Neutrophil (primary cell): ENCODE measurements around the gene GOLT1A.

ENCODE experiments used
- H3K27ac ChIP-seq: fragments of 200-600 bp; sonication (generic); 2 replicates; pipeline ENCODE4 v1.5.1; 2016; ENCODE audit warnings: mild to moderate bottlenecking, moderate library complexity
- H3K27me3 ChIP-seq: fragments of 200-600 bp; sonication (generic); 2 replicates; pipeline ENCODE4 v1.6.0; 2016; ENCODE audit warnings: mild to moderate bottlenecking
- H3K36me3 ChIP-seq: fragments of 200-600 bp; sonication (generic); 2 replicates; pipeline ENCODE4 v1.5.1; 2017
- H3K4me1 ChIP-seq, 2 experiments: fragments of 200-600 bp in 1 of 2; sonication (generic) in 1 of 2; 1 replicate in 1 of 2; 2 replicates in 1 of 2; pipeline versions ENCODE4 v1.5.1 to v1.6.1; 2013 to 2016; ENCODE audit warnings: low read depth in 1 of 2, low read length in 1 of 2, mild to moderate bottlenecking in 1 of 2, moderate library complexity in 1 of 2; ENCODE audit not compliant: control insufficient read depth in 1 of 2, insufficient read depth in 1 of 2
- H3K4me3 ChIP-seq, 2 experiments: fragments of 200-600 bp in 1 of 2; sonication (generic) in 1 of 2; 1 replicate in 1 of 2; 2 replicates in 1 of 2; pipeline ENCODE4 v1.5.1; 2013 to 2016; ENCODE audit warnings: low read depth in 1 of 2, low read length in 1 of 2, mild to moderate bottlenecking in 1 of 2, moderate library complexity in 1 of 2
- H3K9me3 ChIP-seq: fragments of 200-600 bp; sonication (generic); 2 replicates; pipeline ENCODE4 v1.5.1; 2016
- CTCF ChIP-seq: fragments of 200-600 bp; sonication (generic); IDR thresholded peaks from 2 replicates; pipeline ENCODE4 v1.5.1; 2016; ENCODE audit warnings: antibody characterized with exemption

GOLT1A gene

GRCh38 chr1:204176049-204176448 is 37.7 kb downstream of the GOLT1A start:
- H3K27me3 ChIP-seq = peaks cover 48% of the 10 kb centered on the region
- no peaks in the 10 kb centered on the region for H3K36me3 ChIP-seq
- TF ChIP-seq CTCF = no peak
- no peak overlapping the region for H3K4me3 ChIP-seq
- H3K27ac ChIP-seq = no peak overlapping the region
- no peaks in the 10 kb centered on the region for H3K9me3 ChIP-seq
- H3K4me1 ChIP-seq = no peaks in the 10 kb centered on the region

DNA sequence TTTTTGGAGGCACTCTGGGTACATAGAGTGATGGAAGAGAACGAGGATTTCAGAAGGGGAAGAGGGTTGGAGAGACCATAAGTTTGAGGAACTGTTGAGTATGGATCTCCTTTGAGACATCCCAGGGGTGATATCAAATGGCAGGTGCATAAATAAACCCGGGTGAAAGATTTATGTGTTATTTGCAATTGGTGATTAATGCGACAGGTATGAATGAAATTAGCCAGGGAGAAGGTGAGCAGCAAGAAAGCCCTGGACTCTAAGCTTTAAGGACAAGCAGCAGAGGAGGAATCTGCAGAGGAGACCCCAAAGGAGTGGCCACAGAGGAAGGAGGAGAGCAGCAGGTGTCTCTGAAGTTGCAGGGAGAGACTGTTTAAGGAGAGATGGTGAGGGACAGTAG is 38.8 kb downstream of the GOLT1A start:
- no peaks in the 10 kb centered on the region for H3K36me3 ChIP-seq

GRCh38 chr1:204172404-204173029 is 41.3 kb downstream of the GOLT1A start:
- Histone ChIP-seq H3K4me3 (no peak overlapping the region), H3K4me1 (no peaks in the 10 kb centered on the region), H3K9me3 (peaks cover 22% of the 10 kb centered on the region), H3K36me3 (no peaks in the 10 kb centered on the region), H3K27ac (no peak overlapping the region), H3K27me3 (peaks cover 26% of the 10 kb centered on the region)
- TF ChIP-seq CTCF = no peak

More for the DNA sequence above, 38.8 kb downstream of the GOLT1A start:
- Histone ChIP-seq H3K9me3 (peaks cover 6% of the 10 kb centered on the region), H3K4me1 (no peaks in the 10 kb centered on the region), H3K4me3 (no peak overlapping the region), H3K27me3 (peaks cover 48% of the 10 kb centered on the region), H3K27ac (no peak overlapping the region)
- TF ChIP-seq CTCF = no peak

DNA sequence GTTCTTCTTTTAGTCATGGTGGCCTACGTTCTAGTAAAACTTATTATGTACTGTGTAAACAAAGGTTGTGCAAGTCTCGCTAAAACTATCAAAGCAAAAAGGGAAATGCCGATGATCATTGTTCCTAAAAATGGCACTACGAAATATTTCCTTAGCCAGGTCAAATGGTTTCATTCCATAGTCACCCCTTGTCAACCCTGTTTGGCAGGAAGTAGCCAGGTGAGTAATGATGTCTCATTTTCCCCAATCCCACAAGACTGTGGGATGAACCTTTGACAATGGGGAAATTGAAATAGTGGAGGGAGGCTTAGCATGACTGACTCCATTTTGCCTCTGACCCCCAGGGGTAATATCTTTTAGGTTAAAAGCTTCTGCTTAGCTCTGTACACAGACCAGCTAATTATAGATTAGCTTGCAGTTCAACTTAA is 42.0 kb downstream of the GOLT1A start:
- H3K27me3 ChIP-seq = peaks cover 25% of the 10 kb centered on the region
- peaks cover 22% of the 10 kb centered on the region for H3K9me3 ChIP-seq
- no peak for TF ChIP-seq CTCF
- H3K4me1 ChIP-seq = no peaks in the 10 kb centered on the region
- H3K36me3 ChIP-seq = no peaks in the 10 kb centered on the region
- no peak overlapping the region for H3K4me3 ChIP-seq
- no peak overlapping the region for H3K27ac ChIP-seq

- no peak for TF ChIP-seq CTCF
- H3K36me3 ChIP-seq = no peaks in the 10 kb centered on the region
- no peaks in the 10 kb centered on the region for H3K4me1 ChIP-seq
- H3K4me3 ChIP-seq = no peak overlapping the region
- peaks cover 22% of the 10 kb centered on the region for H3K9me3 ChIP-seq
- peaks cover 25% of the 10 kb centered on the region for H3K27me3 ChIP-seq
- no peak overlapping the region for H3K27ac ChIP-seq
Measured at GRCh38 chr1:204170494-204171155, 43.2 kb downstream of the GOLT1A start.
